CD4-positive, alpha-beta T cell treated with Interferon gamma for 1 hour (primary cell): ENCODE results near the gene FRS2.

Experiments used
- DNase-seq: peaks from one replicate; pipeline ENCODE4 v3.0.0-alpha.2; 2020

FRS2 gene

GRCh38 chr12:69534389-69534822, 64.2 kb downstream of the FRS2 start:
- DNase-seq: no peak

DNA sequence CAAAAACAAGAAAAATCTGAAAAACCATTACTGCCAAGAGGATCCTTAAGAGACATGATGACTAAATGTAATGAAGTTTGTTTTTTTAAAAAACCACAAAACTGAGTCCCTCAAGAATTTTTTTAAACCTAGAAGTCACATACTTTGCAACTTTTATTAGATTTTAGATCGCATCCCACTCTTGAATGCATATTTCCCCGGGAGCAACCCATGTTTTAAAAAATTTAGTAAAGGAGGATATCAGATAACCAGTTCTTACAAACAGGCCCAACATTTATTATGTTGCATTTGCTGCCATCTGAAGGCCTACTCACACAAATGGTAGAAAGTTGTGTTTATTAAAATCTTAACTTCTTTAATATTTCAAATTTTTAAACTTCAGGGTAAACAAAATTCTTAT, 70.8 kb downstream of the FRS2 start:
- DNase-seq: no peak

GRCh38 chr12:69544087-69544486, 73.9 kb downstream of the FRS2 start:
- no peak for DNase-seq

DNA sequence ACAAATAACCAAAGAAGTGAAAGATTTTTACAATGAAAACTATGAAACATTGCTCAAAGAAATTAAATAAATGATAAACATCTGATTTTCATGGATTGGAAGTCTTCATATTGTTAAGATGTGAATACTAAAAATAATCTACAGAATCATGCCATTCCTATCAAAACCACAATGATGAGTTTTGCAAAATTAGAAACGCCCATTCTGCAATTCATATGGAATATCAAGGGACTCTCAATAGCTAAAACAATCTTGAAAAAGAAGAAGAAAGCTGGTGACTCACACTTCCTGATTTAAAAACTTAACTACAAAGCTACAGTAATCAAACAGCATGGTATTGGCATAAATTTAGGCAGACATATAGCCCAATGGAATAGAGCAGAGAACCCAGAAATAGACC, 74.9 kb downstream of the FRS2 start:
- DNase-seq: no peak

GRCh38 chr12:69546693-69547438, 76.7 kb downstream of the FRS2 start:
- DNase-seq: no peak

- DNase-seq: no peak
These were observed 78.5 kb downstream of the FRS2 start for GRCh38 chr12:69548687-69549086.

DNA sequence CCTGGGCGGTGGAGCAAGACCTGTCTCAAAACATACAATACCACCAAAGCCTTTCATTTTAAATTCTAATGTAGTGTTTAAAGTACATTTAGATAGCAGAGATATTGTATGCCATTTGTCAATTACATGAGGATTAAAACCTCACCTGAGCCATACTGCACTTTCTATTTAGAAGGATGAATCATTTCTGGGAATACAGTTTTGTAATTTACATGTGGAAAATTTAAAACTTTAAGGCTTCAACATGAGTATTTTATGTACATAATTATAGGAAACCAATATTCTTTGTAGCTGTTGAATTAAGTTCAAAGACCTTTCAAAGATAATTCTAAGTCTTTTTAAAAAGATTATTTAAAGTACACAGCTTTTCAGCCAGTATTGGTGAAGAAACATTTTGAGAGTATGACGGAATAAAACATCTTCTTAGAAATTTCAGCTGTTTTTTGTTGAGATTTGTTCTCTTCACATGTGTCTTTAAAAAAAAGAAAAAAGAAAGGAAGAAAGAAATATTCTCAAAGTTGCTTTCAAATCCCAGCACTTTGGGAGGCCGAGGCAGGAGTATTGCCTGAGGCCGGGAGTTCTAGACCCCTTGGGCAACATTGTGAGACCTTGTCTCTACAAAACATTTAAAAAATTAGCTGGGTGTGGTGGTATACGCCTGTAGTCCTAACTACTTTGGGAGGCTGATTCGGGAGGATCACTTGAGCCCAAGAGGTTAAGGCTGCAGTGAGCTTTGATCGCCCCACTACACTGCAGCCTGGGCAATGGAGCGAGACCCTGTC, 80.6 kb downstream of the FRS2 start:
- DNase-seq: no peak

GRCh38 chr12:69553628-69554248, 83.5 kb downstream of the FRS2 start:
- no peak for DNase-seq

DNA sequence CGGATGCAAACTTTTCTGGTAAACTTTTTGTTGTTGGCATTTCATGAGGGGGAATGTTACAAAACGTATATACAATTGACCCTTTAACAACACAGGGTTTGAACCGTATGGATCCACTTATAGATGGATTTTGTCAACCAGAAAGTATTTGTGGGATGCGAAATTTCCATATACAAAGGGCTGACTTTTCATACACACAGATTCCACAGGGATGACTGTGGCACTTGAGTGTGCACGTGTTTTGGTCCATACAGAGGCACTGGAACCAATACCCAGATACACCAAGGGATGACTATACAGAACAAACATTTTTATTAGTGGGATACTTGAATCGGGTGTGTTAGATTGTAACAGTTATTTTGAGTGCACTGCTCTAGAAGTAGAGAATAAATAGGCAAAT, 85.3 kb downstream of the FRS2 start:
- no peak for DNase-seq

- no peak for DNase-seq
These were observed 86.2 kb downstream of the FRS2 start for GRCh38 chr12:69556383-69556782.

DNA sequence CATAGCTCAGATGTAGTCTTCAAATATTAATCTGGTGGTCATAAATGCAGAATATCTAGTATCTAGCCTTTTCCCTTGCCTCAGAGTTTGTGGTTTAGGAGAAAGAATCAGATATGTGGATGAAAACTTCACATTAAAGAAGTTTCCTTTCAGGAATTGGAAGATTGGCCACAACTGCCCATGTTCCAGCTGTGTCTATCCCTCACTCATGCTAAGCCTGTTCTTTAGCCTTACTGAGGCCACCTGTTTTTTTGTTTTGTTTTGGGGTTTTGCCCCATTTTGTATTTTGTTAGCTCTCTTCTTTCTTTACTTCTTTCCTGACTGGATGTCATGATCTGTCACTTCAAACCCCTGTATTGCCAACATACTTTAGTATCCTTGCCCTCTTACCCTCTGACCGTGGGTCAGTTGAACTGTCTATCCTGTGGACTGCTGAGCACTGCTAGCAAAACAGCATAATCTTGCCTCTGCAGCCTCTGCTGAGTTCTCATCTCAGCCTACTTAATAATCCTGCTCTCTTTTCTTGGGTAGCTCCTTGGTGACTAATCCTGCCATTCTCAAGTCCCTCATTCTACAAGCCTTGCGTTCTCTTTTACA, 93.1 kb downstream of the FRS2 start:
- no peak for DNase-seq

DNA sequence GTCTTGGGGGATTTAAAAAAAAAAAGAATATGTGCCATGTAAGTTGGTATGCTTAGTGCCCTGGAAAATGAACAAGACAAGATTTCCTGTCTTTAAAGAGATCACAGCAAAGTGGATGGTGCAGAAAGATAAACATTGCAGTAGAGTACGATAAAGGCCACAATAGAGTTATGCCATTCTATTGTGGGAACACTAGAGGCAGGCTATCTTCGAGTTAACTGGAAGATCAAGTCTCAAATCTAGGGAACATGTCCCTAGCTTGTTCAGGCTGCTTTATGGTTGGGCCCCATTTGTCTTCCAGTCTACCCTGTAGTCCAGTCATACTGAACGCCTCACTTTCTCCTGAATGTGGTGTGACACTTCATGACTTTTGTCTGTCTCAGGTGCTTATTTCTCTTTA, 96.4 kb downstream of the FRS2 start:
- DNase-seq: no peak

DNA sequence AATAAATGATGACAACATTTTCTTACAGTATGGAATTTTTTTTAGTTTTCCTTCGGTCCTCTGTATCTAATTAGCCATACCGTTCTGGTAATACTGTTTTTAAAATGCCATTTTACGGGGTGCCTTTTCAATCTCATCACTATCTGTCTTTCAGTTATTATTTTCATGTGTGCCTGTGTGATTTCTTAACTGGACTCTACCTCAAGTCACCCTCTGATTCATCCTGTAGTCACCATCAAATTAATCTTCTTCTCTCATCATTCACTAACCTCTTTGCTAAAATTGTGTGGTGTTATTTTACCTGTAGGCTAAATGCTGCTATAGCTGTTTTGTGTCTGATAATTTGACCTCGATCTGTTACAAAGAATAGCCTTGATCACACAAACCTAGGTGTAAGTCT, 99.0 kb downstream of the FRS2 start:
- no peak for DNase-seq

DNA sequence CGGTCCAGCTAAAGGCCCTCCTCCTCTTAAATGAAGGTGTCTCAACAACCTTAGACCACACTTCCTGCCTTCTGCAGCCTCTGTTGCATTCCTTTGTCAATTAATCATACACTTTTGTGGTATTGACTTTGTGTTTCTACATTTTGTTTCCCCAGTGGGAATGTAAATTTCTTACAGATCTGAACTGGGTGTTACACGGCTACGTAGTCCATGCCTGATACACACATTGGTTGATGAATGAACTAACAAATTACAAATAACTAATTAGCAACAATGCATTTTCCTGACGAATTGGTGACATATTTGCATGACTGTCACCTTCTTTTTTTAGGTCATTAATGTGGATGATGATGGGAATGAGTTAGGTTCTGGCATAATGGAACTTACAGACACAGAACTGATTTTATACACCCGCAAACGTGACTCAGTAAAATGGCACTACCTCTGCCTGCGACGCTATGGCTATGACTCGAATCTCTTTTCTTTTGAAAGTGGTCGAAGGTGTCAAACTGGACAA, 99.9 kb downstream of the FRS2 start:
- DNase-seq: no peak

DNA sequence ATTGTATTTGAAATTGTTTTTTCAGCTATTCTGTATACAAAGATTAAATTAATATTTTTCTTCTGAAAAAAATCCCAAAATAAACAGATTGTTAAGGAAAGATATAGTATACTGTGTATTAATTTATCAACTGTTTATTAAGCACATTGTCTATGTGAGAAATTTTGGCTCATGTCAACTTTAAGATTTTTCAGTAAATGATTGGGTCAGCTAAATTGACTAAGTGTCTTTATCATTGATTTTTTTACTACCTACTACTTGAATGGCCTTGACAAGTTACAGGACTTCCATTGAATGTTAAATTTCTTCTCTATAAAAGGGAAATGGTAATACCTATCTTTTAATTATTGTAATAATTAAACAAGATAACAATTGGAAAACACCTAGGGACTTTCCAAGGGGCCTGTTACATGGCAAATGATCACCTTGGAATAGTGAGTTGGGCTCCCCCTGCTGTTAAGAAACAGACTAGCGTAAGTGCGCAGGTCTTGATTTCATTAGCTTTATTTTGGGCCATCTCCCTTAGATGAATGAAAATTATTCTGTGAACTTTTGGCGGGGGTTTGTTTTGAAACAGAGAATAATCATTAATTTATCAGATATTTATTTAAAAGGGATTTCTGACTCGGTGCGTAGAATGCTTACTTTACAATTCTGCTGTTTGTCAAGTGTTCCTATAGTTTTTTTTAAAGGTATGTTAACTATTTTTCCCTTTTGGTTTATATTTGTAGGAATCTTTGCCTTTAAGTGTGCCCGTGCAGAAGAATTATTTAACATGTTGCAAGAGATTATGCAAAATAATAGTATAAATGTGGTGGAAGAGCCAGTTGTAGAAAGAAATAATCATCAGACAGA, 100.6 kb downstream of the FRS2 start:
- DNase-seq: peak; percentile 52

GRCh38 chr12:69575346-69575745, 105.2 kb downstream of the FRS2 start:
- no peak for DNase-seq

- no peak for DNase-seq
These were observed 108.1 kb downstream of the FRS2 start for GRCh38 chr12:69578283-69578682.

DNA sequence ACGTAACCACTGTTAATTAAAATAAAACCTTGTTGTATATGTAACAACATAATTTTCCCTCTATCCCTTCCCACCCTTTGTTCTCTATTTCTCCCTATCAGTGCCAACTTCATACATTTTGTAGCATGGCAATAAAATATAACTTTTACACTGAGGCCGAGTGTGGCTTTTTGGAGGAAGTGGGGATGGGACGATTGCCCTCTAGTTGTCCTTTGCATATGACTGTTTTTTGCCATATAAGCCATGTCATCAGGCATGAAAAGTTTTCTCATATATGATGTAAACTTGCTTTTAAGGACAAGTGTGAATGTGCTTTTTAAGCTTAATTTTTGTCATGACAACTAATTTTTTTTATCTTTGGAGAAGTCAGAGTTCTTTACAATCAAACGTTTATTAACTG, 108.8 kb downstream of the FRS2 start:
- no peak for DNase-seq

- DNase-seq: no peak
These were observed 109.9 kb downstream of the FRS2 start for GRCh38 chr12:69580074-69580473.

DNA sequence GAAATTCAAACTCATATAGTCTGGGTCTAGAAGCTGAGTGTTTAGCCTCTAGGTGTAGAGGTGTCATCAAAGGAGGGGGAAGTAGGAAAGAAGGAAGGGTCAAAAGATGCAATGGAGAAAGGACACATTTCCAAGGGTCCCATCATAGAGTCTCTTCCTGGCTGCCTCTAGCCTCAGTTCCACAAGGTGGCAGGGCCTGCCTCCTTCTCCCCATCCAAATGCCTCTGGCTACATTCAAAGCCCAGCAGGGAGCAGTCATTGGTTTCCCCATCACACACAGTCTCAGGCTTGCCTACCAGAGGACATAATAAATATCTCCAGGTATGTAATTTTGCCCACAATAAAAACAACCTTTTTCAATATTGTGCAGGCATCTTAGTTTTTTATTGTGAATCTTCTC, 113.0 kb downstream of the FRS2 start:
- no peak for DNase-seq

- peak; percentile 95 for DNase-seq
These were observed 115.2 kb downstream of the FRS2 start, which contains the start of gene CCT2 for GRCh38 chr12:69585189-69586062. Gene CCT2 (plus strand): TSS chr12:69585459. CDS start chr12:69585522, 63 bp downstream.
